Measurements from ENCODE around the gene FOXF1.
A peak's percentile ranks its signal among the peaks of the same experiment; 100 is the strongest.

The FOXF1 gene

GRCh38 chr16:86492961-86493629, 17.2 kb upstream of the FOXF1 start:
- DNase-seq, result no peak

GRCh38 chr16:86494039-86494564, 16.2 kb upstream of the FOXF1 start:
- no peak for DNase-seq

- no peak for DNase-seq
Measured at GRCh38 chr16:86494565-86495356, 15.6 kb upstream of the FOXF1 start.

- no peak for DNase-seq
Measured at GRCh38 chr16:86495357-86495701, 15.0 kb upstream of the FOXF1 start.

- no peak for DNase-seq
Measured at GRCh38 chr16:86495756-86496261, 14.5 kb upstream of the FOXF1 start.

GRCh38 chr16:86496262-86496928, 13.9 kb upstream of the FOXF1 start:
- DNase-seq, result no peak

GRCh38 chr16:86496929-86497461, 13.3 kb upstream of the FOXF1 start:
- DNase-seq, result no peak

- DNase-seq, result no peak
Measured at GRCh38 chr16:86497551-86498021, 12.7 kb upstream of the FOXF1 start.

GRCh38 chr16:86498155-86498670, 12.1 kb upstream of the FOXF1 start:
- peak; percentile 43 for DNase-seq

- no peak for DNase-seq
Measured at GRCh38 chr16:86498671-86499439, 11.5 kb upstream of the FOXF1 start.

- DNase-seq, result no peak
Measured at GRCh38 chr16:86499440-86499786, 10.9 kb upstream of the FOXF1 start.

- DNase-seq, result no peak
Measured at GRCh38 chr16:86499889-86500707, 10.2 kb upstream of the FOXF1 start.

GRCh38 chr16:86500708-86501510, 9.4 kb upstream of the FOXF1 start:
- DNase-seq, result no peak

GRCh38 chr16:86501989-86502855, 8.1 kb upstream of the FOXF1 start:
- DNase-seq, result no peak

GRCh38 chr16:86502856-86503748, 7.2 kb upstream of the FOXF1 start:
- peak; percentile 61 for DNase-seq

GRCh38 chr16:86503830-86504229, 6.5 kb upstream of the FOXF1 start:
- DNase-seq, result no peak

- no peak for DNase-seq
Measured at GRCh38 chr16:86504315-86505184, 5.8 kb upstream of the FOXF1 start.

Measured in HCEC 1CT (cell line).